ENCODE data around the gene KANK4. TPM values are rescaled to one million over a fixed set of nuclear protein-coding genes. Genes with fewer than 3 reads are reported as not detected.

Gene KANK4
- polyA plus RNA-seq, 1 experiment, result not detected

DNA sequence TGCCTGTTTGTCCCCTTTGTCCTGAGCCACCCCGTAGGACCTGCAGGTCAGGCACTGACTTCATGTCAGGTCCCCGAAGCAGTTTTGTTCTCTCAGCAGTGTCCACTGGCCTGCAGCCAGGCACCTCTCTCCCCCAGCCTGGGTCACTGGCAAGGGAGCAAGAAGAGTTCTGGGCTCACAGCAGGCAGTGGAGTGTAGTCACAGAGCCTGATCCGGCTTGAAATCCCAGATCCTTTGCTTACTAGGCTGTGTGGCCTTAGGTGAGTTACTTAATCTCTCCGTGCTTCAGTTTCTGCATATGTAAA is 90.4 kb downstream of the KANK4 start:
- H3K9me3 ChIP-seq (ENCODE audit: control insufficient read depth, insufficient read depth, low read length), result peaks cover 5% of the 10 kb centered on the region; the same call in 1 of the 2 replicates
- H3K27ac ChIP-seq (ENCODE audit: low read depth, low read length), result no peak overlapping the region
- no peak overlapping the region for H3K4me3 ChIP-seq (ENCODE audit: low read depth, low read length)
- H3K27me3 ChIP-seq (ENCODE audit: control insufficient read depth, insufficient read depth, low read length), result no peaks in the 10 kb centered on the region
- TF ChIP-seq, protein P1, sequence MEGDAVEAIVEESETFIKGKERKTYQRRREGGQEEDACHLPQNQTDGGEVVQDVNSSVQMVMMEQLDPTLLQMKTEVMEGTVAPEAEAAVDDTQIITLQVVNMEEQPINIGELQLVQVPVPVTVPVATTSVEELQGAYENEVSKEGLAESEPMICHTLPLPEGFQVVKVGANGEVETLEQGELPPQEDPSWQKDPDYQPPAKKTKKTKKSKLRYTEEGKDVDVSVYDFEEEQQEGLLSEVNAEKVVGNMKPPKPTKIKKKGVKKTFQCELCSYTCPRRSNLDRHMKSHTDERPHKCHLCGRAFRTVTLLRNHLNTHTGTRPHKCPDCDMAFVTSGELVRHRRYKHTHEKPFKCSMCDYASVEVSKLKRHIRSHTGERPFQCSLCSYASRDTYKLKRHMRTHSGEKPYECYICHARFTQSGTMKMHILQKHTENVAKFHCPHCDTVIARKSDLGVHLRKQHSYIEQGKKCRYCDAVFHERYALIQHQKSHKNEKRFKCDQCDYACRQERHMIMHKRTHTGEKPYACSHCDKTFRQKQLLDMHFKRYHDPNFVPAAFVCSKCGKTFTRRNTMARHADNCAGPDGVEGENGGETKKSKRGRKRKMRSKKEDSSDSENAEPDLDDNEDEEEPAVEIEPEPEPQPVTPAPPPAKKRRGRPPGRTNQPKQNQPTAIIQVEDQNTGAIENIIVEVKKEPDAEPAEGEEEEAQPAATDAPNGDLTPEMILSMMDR (IDR thresholded peaks at IDR 0.05; ENCODE audit: low read depth, low read length), result no peak
- DNase-seq (ENCODE audit: low read depth, low spot score), result no peak
- POLR2A ChIA-PET, result no interaction called here
- CTCF ChIA-PET, result no interaction called here

GRCh38 chr1:62228136-62228882 is 90.9 kb downstream of the KANK4 start:
- POLR2A ChIA-PET, result no interaction called here
- H3K9me3 ChIP-seq (ENCODE audit: control insufficient read depth, insufficient read depth, low read length), result peaks cover 5% of the 10 kb centered on the region; the same call in 1 of the 2 replicates
- H3K27ac ChIP-seq (ENCODE audit: low read depth, low read length), result no peak overlapping the region
- CTCF ChIA-PET, result no interaction called here
- H3K4me3 ChIP-seq (ENCODE audit: low read depth, low read length), result no peak overlapping the region
- TF ChIP-seq, protein P1 (IDR thresholded peaks at IDR 0.05; ENCODE audit: low read depth, low read length), result no peak
- H3K27me3 ChIP-seq (ENCODE audit: control insufficient read depth, insufficient read depth, low read length), result no peaks in the 10 kb centered on the region
- DNase-seq (ENCODE audit: low read depth, low spot score), result no peak

DNA sequence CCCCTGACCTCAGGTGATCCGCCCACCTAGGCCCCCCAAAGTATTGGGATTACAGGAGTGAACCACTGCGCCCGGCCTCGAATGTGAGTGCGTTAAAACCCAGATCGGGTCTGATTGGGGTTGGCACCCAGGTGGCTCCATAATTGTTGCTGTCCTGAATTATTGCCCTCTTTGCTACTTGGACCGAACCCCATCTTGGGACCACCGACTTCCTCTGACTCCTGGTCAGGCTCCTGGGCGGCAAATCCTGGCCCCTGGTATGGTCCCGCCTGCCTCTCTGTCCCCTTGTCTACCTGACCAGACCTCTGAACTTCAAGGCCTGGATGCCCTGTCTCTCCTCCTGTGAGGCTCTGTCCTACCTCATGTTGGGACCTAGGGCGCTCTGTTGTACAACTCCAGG is 91.7 kb downstream of the KANK4 start:
- ChIA-PET POLR2A (no interaction called here), CTCF (no interaction called here)
- no peaks in the 10 kb centered on the region for H3K27me3 ChIP-seq (ENCODE audit: control insufficient read depth, insufficient read depth, low read length)
- DNase-seq (ENCODE audit: low read depth, low spot score), result no peak
- no peak overlapping the region for H3K4me3 ChIP-seq (ENCODE audit: low read depth, low read length)
- TF ChIP-seq, protein P1 (IDR thresholded peaks at IDR 0.05; ENCODE audit: low read depth, low read length), result no peak
- no peak overlapping the region for H3K27ac ChIP-seq (ENCODE audit: low read depth, low read length)
- H3K9me3 ChIP-seq (ENCODE audit: control insufficient read depth, insufficient read depth, low read length), result peaks cover 5% of the 10 kb centered on the region; the same call in 1 of the 2 replicates

DNA sequence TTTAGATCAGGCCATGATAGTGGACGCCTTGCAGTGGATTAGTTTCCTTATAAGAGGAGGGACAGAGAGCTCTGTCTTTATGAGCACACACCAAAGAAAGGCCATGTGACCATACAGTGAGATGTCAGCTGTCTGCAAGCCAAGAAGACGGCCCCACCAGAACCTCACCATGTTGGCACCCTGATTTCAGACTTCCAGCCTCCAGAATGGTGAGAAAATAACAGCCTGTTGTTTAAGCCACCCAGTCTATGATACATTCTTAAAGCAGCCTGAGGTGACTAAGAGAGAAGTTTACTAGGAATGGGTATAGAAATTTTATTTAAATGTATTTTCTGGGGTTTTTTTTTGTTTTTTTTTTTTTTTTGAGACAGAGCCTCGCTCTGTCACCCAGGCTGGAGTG is 95.1 kb downstream of the KANK4 start:
- Histone ChIP-seq H3K27me3 (ENCODE audit: control insufficient read depth, insufficient read depth, low read length) (no peaks in the 10 kb centered on the region), H3K9me3 (ENCODE audit: control insufficient read depth, insufficient read depth, low read length) (peaks cover 7% of the 10 kb centered on the region; the same call in 1 of the 2 replicates), H3K27ac (ENCODE audit: low read depth, low read length) (no peak overlapping the region), H3K4me3 (ENCODE audit: low read depth, low read length) (no peak overlapping the region)
- ChIA-PET CTCF (no interaction called here), POLR2A (no interaction called here)
- no peak for DNase-seq (ENCODE audit: low read depth, low spot score)
- TF ChIP-seq, protein P1 (IDR thresholded peaks at IDR 0.05; ENCODE audit: low read depth, low read length), result no peak

- CTCF ChIA-PET, result no interaction called here
- POLR2A ChIA-PET, result no interaction called here
- no peak for DNase-seq (ENCODE audit: low read depth, low spot score)
- Histone ChIP-seq H3K4me3 (ENCODE audit: low read depth, low read length) (no peak overlapping the region), H3K9me3 (ENCODE audit: control insufficient read depth, insufficient read depth, low read length) (peaks cover 4% of the 10 kb centered on the region; the same call in 1 of the 2 replicates), H3K27ac (ENCODE audit: low read depth, low read length) (no peak overlapping the region), H3K27me3 (ENCODE audit: control insufficient read depth, insufficient read depth, low read length) (no peaks in the 10 kb centered on the region)
- TF ChIP-seq, protein P1 (IDR thresholded peaks at IDR 0.05; ENCODE audit: low read depth, low read length), result no peak
These were observed 96.9 kb downstream of the KANK4 start for GRCh38 chr1:62222321-62222720.
